ENCODE results near the gene SH3D19.
"Not testable (repeated sequence)": the region's sequence is repeated elsewhere in the genome, so short reads cannot be mapped to it uniquely, and the experiment has no call there.

The SH3D19 gene

GRCh38 chr4:151319490-151319889, 5.9 kb downstream of the SH3D19 start:
- DNase-seq: no peak

- DNase-seq: no peak
Measured at GRCh38 chr4:151318307-151319006, 6.9 kb downstream of the SH3D19 start.

GRCh38 chr4:151316645-151317044, 8.8 kb downstream of the SH3D19 start:
- no peak for DNase-seq

GRCh38 chr4:151315212-151315886, 10.1 kb downstream of the SH3D19 start:
- no peak for DNase-seq

- DNase-seq: no peak
Measured at GRCh38 chr4:151314479-151314878, 10.9 kb downstream of the SH3D19 start.

- no peak for DNase-seq
Measured at GRCh38 chr4:151314010-151314355, 11.4 kb downstream of the SH3D19 start.

GRCh38 chr4:151313306-151314009, 11.9 kb downstream of the SH3D19 start:
- no peak for DNase-seq

GRCh38 chr4:151310124-151310728, 15.2 kb downstream of the SH3D19 start:
- no peak for DNase-seq

- no peak for DNase-seq
Measured at GRCh38 chr4:151304755-151305154, 20.6 kb downstream of the SH3D19 start.

GRCh38 chr4:151304226-151304625, 21.2 kb downstream of the SH3D19 start:
- no peak for DNase-seq

GRCh38 chr4:151302432-151302831, 23.0 kb downstream of the SH3D19 start:
- no peak for DNase-seq

- no peak for DNase-seq
Measured at GRCh38 chr4:151297170-151297569, 28.2 kb downstream of the SH3D19 start.

GRCh38 chr4:151296227-151296626, 29.2 kb downstream of the SH3D19 start:
- no peak for DNase-seq

GRCh38 chr4:151294833-151295496, 30.4 kb downstream of the SH3D19 start:
- no peak for DNase-seq

GRCh38 chr4:151292038-151292437, 33.4 kb downstream of the SH3D19 start:
- DNase-seq: no peak

GRCh38 chr4:151291485-151291884, 33.9 kb downstream of the SH3D19 start:
- no peak for DNase-seq

- DNase-seq: no peak
Measured at GRCh38 chr4:151287409-151287808, 38.0 kb downstream of the SH3D19 start.

GRCh38 chr4:151284534-151285245, 40.7 kb downstream of the SH3D19 start:
- no peak for DNase-seq

- peak in 1 of 2 donors; percentile 10 for DNase-seq
Measured at GRCh38 chr4:151276787-151277562, 48.4 kb downstream of the SH3D19 start, which contains the start of gene PRSS48. Gene PRSS48 (plus strand): TSS chr4:151277161. CDS start chr4:151277173, 12 bp downstream.

GRCh38 chr4:151268905-151269304, 56.5 kb downstream of the SH3D19 start:
- not testable (repeated sequence) for DNase-seq

- no peak for DNase-seq
Measured at GRCh38 chr4:151267822-151268535, 57.4 kb downstream of the SH3D19 start.
